ENCODE results near the gene VPS41. TPM values are rescaled to one million over a fixed set of nuclear protein-coding genes. Genes with fewer than 3 reads are reported as not detected.

The VPS41 gene
- total and polyA plus RNA-seq, 10 of the 15 experiments (the other 5 are each of a cell fraction or from before 2014, with no cell fraction given), result 15.3 to 63.2 (median 47.0) TPM

GRCh38 chr7:38908759-38909335 is at the start of gene VPS41 (continued):
- no peak for TF ChIP-seq SMAD1 (IDR thresholded peaks at IDR 0.05; ENCODE audit: low read depth, partially characterized antibody)
- peak; percentile 73; the same call in 1 of the 2 replicates for TF ChIP-seq POLR2AphosphoS5 (IDR thresholded peaks at IDR 0.05; ENCODE audit: low read length)
- TF ChIP-seq NR2C1 (IDR thresholded peaks at IDR 0.05), result 0 out of 2 replicates have a peak, but pooled peaks have one; percentile 33
- TF ChIP-seq YY1 (IDR thresholded peaks at IDR 0.05; ENCODE audit: low read depth, low read length), result peak; percentile 96
- no peak for TF ChIP-seq PAX5 (IDR thresholded peaks at IDR 0.05; ENCODE audit: borderline replicate concordance, low read depth, low read length)
- no peak for TF ChIP-seq SMARCA5 (IDR thresholded peaks at IDR 0.05)
- TF ChIP-seq TBL1XR1 (IDR thresholded peaks at IDR 0.05; ENCODE audit: low read depth, low read length), result 0 out of 2 replicates have a peak, but pooled peaks have one; percentile 34
- no peak for TF ChIP-seq NR2C2 (IDR thresholded peaks at IDR 0.05; ENCODE audit: borderline replicate concordance, control insufficient read depth, insufficient read length, low read depth)
- no peak for TF ChIP-seq ATF2 (IDR thresholded peaks at IDR 0.05; ENCODE audit: low read length)
- no peak for TF ChIP-seq FOS (IDR thresholded peaks at IDR 0.05; ENCODE audit: borderline replicate concordance, extremely low read depth, insufficient read length)
- TF ChIP-seq PAX8 (IDR thresholded peaks at IDR 0.05), result no peak
- TF ChIP-seq, protein P1, sequence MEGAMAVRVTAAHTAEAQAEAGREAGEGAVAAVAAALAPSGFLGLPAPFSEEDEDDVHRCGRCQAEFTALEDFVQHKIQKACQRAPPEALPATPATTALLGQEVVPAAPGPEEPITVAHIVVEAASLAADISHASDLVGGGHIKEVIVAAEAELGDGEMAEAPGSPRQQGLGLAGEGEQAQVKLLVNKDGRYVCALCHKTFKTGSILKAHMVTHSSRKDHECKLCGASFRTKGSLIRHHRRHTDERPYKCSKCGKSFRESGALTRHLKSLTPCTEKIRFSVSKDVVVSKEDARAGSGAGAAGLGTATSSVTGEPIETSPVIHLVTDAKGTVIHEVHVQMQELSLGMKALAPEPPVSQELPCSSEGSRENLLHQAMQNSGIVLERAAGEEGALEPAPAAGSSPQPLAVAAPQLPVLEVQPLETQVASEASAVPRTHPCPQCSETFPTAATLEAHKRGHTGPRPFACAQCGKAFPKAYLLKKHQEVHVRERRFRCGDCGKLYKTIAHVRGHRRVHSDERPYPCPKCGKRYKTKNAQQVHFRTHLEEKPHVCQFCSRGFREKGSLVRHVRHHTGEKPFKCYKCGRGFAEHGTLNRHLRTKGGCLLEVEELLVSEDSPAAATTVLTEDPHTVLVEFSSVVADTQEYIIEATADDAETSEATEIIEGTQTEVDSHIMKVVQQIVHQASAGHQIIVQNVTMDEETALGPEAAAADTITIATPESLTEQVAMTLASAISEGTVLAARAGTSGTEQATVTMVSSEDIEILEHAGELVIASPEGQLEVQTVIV (IDR thresholded peaks at IDR 0.05; ENCODE audit: borderline replicate concordance, partially characterized antibody), result peak; percentile 78
- TF ChIP-seq SIX5 (IDR thresholded peaks at IDR 0.05; ENCODE audit: low read depth, low read length, severe bottlenecking), result peak; percentile 94
- TF ChIP-seq IRF3 (IDR thresholded peaks at IDR 0.05), result no peak
- TF ChIP-seq NBN (IDR thresholded peaks at IDR 0.05), result peak; percentile 77
- TF ChIP-seq PML (IDR thresholded peaks at IDR 0.05; ENCODE audit: low read length), result no peak; the same call in 1 of the 2 replicates
- no peak for TF ChIP-seq NFXL1 (IDR thresholded peaks at IDR 0.05; ENCODE audit: borderline replicate concordance)
- TF ChIP-seq CUX1 (IDR thresholded peaks at IDR 0.05; ENCODE audit: insufficient replicate concordance, low read depth, low read length), result no peak
- no peak for TF ChIP-seq RBBP5 (conservative IDR thresholded peaks at IDR 0.05)
